ENCODE measurements around the gene ADSS1.
A peak's percentile ranks its signal among the peaks of the same experiment; 100 is the strongest.

ADSS1 gene

GRCh38 chr14:104789752-104790743 is 66.0 kb downstream of the ADSS1 start:
- H3K4me3 ChIP-seq (ENCODE audit: insufficient read depth, low read depth, low read length), result no peak overlapping the region
- H3K36me3 ChIP-seq (ENCODE audit: control insufficient read depth, insufficient read depth, low read length), result no peaks in the 10 kb centered on the region
- no peaks in the 10 kb centered on the region for H3K27me3 ChIP-seq (ENCODE audit: control insufficient read depth, insufficient read depth, low read length, poor library complexity, severe bottlenecking)
- 95% methylated on average over 31 of the region's 31 CpGs for WGBS, 2 experiments
- H3K9me3 ChIP-seq (ENCODE audit: control insufficient read depth, low read length), result no peaks in the 10 kb centered on the region
- H3K4me1 ChIP-seq (ENCODE audit: control insufficient read depth, insufficient read depth, low read length), result peaks cover 9% of the 10 kb centered on the region
- H3K27ac ChIP-seq (ENCODE audit: insufficient read depth, low read depth, low read length, poor library complexity, severe bottlenecking), result no peak overlapping the region

GRCh38 chr14:104791425-104791824 is 67.4 kb downstream of the ADSS1 start:
- 90 to 93% methylated on average over 9 of the region's 9 CpGs for WGBS, 2 experiments
- H3K27me3 ChIP-seq (ENCODE audit: control insufficient read depth, insufficient read depth, low read length, poor library complexity, severe bottlenecking), result peaks cover 7% of the 10 kb centered on the region
- H3K4me1 ChIP-seq (ENCODE audit: control insufficient read depth, insufficient read depth, low read length), result peaks cover 15% of the 10 kb centered on the region
- H3K36me3 ChIP-seq (ENCODE audit: control insufficient read depth, insufficient read depth, low read length), result no peaks in the 10 kb centered on the region
- no peak overlapping the region for H3K4me3 ChIP-seq (ENCODE audit: insufficient read depth, low read depth, low read length)
- no peak overlapping the region for H3K27ac ChIP-seq (ENCODE audit: insufficient read depth, low read depth, low read length, poor library complexity, severe bottlenecking)
- H3K9me3 ChIP-seq (ENCODE audit: control insufficient read depth, low read length), result no peaks in the 10 kb centered on the region

- 93 to 95% methylated on average over 25 of the region's 25 CpGs for WGBS, 2 experiments
- H3K27me3 ChIP-seq (ENCODE audit: control insufficient read depth, insufficient read depth, low read length, poor library complexity, severe bottlenecking), result peaks cover 15% of the 10 kb centered on the region
- peaks cover 24% of the 10 kb centered on the region for H3K4me1 ChIP-seq (ENCODE audit: control insufficient read depth, insufficient read depth, low read length)
- no peak overlapping the region for H3K27ac ChIP-seq (ENCODE audit: insufficient read depth, low read depth, low read length, poor library complexity, severe bottlenecking)
- no peaks in the 10 kb centered on the region for H3K9me3 ChIP-seq (ENCODE audit: control insufficient read depth, low read length)
- no peaks in the 10 kb centered on the region for H3K36me3 ChIP-seq (ENCODE audit: control insufficient read depth, insufficient read depth, low read length)
- H3K4me3 ChIP-seq (ENCODE audit: insufficient read depth, low read depth, low read length), result no peak overlapping the region
Observed at GRCh38 chr14:104792101-104792884, 68.3 kb downstream of the ADSS1 start.

- H3K27ac ChIP-seq (ENCODE audit: insufficient read depth, low read depth, low read length, poor library complexity, severe bottlenecking), result no peak overlapping the region
- peaks cover 29% of the 10 kb centered on the region for H3K4me1 ChIP-seq (ENCODE audit: control insufficient read depth, insufficient read depth, low read length)
- H3K4me3 ChIP-seq (ENCODE audit: insufficient read depth, low read depth, low read length), result no peak overlapping the region
- WGBS, 2 experiments, result 87 to 89% methylated on average over 16 of the region's 16 CpGs
- H3K36me3 ChIP-seq (ENCODE audit: control insufficient read depth, insufficient read depth, low read length), result no peaks in the 10 kb centered on the region
- H3K9me3 ChIP-seq (ENCODE audit: control insufficient read depth, low read length), result no peaks in the 10 kb centered on the region
- peaks cover 24% of the 10 kb centered on the region for H3K27me3 ChIP-seq (ENCODE audit: control insufficient read depth, insufficient read depth, low read length, poor library complexity, severe bottlenecking)
Observed at GRCh38 chr14:104792945-104793702, 69.1 kb downstream of the ADSS1 start.

DNA sequence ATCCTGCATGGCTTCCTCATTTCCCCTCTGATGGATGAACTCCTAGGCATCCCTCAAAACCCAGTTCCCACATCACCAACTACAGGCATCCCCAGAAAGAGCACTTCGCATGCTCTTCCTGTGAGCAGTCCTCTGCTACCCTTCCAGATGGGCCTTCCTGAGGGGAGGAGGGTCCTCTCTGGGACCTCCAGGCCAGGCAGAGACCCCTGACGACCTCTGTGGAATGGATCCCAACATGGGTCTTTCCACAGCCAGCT is 69.6 kb downstream of the ADSS1 start:
- Histone ChIP-seq H3K36me3 (ENCODE audit: control insufficient read depth, insufficient read depth, low read length) (no peaks in the 10 kb centered on the region), H3K27me3 (ENCODE audit: control insufficient read depth, insufficient read depth, low read length, poor library complexity, severe bottlenecking) (peaks cover 29% of the 10 kb centered on the region), H3K9me3 (ENCODE audit: control insufficient read depth, low read length) (no peaks in the 10 kb centered on the region), H3K27ac (ENCODE audit: insufficient read depth, low read depth, low read length, poor library complexity, severe bottlenecking) (no peak overlapping the region), H3K4me3 (ENCODE audit: insufficient read depth, low read depth, low read length) (peak overlapping the region; percentile 44), H3K4me1 (ENCODE audit: control insufficient read depth, insufficient read depth, low read length) (peaks cover 29% of the 10 kb centered on the region)
- WGBS, 2 experiments, result 72 to 74% methylated on average over 2 of the region's 2 CpGs

GRCh38 chr14:104794099-104794498 is 70.1 kb downstream of the ADSS1 start:
- Histone ChIP-seq H3K4me1 (ENCODE audit: control insufficient read depth, insufficient read depth, low read length) (peaks cover 29% of the 10 kb centered on the region), H3K36me3 (ENCODE audit: control insufficient read depth, insufficient read depth, low read length) (no peaks in the 10 kb centered on the region), H3K9me3 (ENCODE audit: control insufficient read depth, low read length) (no peaks in the 10 kb centered on the region), H3K27ac (ENCODE audit: insufficient read depth, low read depth, low read length, poor library complexity, severe bottlenecking) (no peak overlapping the region), H3K4me3 (ENCODE audit: insufficient read depth, low read depth, low read length) (peak overlapping the region; percentile 44), H3K27me3 (ENCODE audit: control insufficient read depth, insufficient read depth, low read length, poor library complexity, severe bottlenecking) (peaks cover 34% of the 10 kb centered on the region)
- 33 to 38% methylated on average over 15 of the region's 15 CpGs for WGBS, 2 experiments

DNA sequence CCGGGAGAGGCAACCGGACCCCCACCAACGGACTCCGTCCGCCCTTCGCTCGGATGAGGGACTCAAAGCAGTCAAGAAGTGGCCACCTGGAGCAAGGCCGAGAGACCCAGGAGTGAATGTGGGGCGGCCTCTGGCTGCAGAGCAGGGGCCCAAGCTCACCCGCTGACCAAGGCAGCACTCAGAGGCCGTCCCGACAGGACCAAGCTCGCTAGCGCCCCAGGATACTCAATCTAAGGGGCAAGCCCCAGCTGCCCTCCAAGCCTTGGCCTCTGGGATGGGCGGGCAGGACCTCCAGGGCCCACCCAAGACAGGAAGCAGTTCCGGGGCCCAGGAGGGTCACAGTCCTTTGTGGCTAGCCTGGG is 70.6 kb downstream of the ADSS1 start:
- Histone ChIP-seq H3K4me3 (ENCODE audit: insufficient read depth, low read depth, low read length) (peak overlapping the region; percentile 44), H3K9me3 (ENCODE audit: control insufficient read depth, low read length) (no peaks in the 10 kb centered on the region), H3K27ac (ENCODE audit: insufficient read depth, low read depth, low read length, poor library complexity, severe bottlenecking) (no peak overlapping the region), H3K36me3 (ENCODE audit: control insufficient read depth, insufficient read depth, low read length) (no peaks in the 10 kb centered on the region), H3K4me1 (ENCODE audit: control insufficient read depth, insufficient read depth, low read length) (peaks cover 29% of the 10 kb centered on the region), H3K27me3 (ENCODE audit: control insufficient read depth, insufficient read depth, low read length, poor library complexity, severe bottlenecking) (peaks cover 39% of the 10 kb centered on the region)
- WGBS, 2 experiments, result 9 to 10% methylated on average over 16 of the region's 16 CpGs

GRCh38 chr14:104794993-104795780 is 71.2 kb downstream of the ADSS1 start, which contains the start of gene AKT1:
TSS of gene AKT1 (minus strand) at chr14:104795748. CDS start at chr14:104792643, 3,105 bp downstream.
- Histone ChIP-seq H3K27me3 (ENCODE audit: control insufficient read depth, insufficient read depth, low read length, poor library complexity, severe bottlenecking) (peaks cover 44% of the 10 kb centered on the region), H3K27ac (ENCODE audit: insufficient read depth, low read depth, low read length, poor library complexity, severe bottlenecking) (no peak within 1 kb of the TSS), H3K4me3 (ENCODE audit: insufficient read depth, low read depth, low read length) (peak within 1 kb of the TSS; percentile 44), H3K4me1 (ENCODE audit: control insufficient read depth, insufficient read depth, low read length) (peaks cover 35% of the 10 kb centered on the region), H3K36me3 (ENCODE audit: control insufficient read depth, insufficient read depth, low read length) (no peaks in the 10 kb centered on the region), H3K9me3 (ENCODE audit: control insufficient read depth, low read length) (no peaks in the 10 kb centered on the region)
- 0% methylated on average over 123 of the region's 124 CpGs for WGBS, 2 experiments

- H3K36me3 ChIP-seq (ENCODE audit: control insufficient read depth, insufficient read depth, low read length), result no peaks in the 10 kb centered on the region
- WGBS, 2 experiments, result 8 to 10% methylated on average over 55 of the region's 55 CpGs
- peaks cover 50% of the 10 kb centered on the region for H3K27me3 ChIP-seq (ENCODE audit: control insufficient read depth, insufficient read depth, low read length, poor library complexity, severe bottlenecking)
- H3K9me3 ChIP-seq (ENCODE audit: control insufficient read depth, low read length), result no peaks in the 10 kb centered on the region
- peak overlapping the region; percentile 37 for H3K4me3 ChIP-seq (ENCODE audit: insufficient read depth, low read depth, low read length)
- H3K4me1 ChIP-seq (ENCODE audit: control insufficient read depth, insufficient read depth, low read length), result peaks cover 36% of the 10 kb centered on the region
- H3K27ac ChIP-seq (ENCODE audit: insufficient read depth, low read depth, low read length, poor library complexity, severe bottlenecking), result no peak overlapping the region
Observed at GRCh38 chr14:104795781-104796686, 72.0 kb downstream of the ADSS1 start.
